Measurements from ENCODE around the gene ISLR.

Gene ISLR

GRCh38 chr15:74178326-74179100 is 5.0 kb downstream of the ISLR start:
- no peak for TF ChIP-seq CTCF (IDR thresholded peaks at IDR 0.05)

GRCh38 chr15:74179101-74179841 is 5.8 kb downstream of the ISLR start:
- TF ChIP-seq CTCF (IDR thresholded peaks at IDR 0.05): no peak

- no peak for TF ChIP-seq CTCF (IDR thresholded peaks at IDR 0.05)
Measured at GRCh38 chr15:74179983-74180880, 6.7 kb downstream of the ISLR start.

- no peak for TF ChIP-seq CTCF (IDR thresholded peaks at IDR 0.05)
Measured at GRCh38 chr15:74180881-74181602, 7.5 kb downstream of the ISLR start.

GRCh38 chr15:74182131-74182530 is 8.6 kb downstream of the ISLR start:
- no peak for TF ChIP-seq CTCF (IDR thresholded peaks at IDR 0.05)

- no peak for TF ChIP-seq CTCF (IDR thresholded peaks at IDR 0.05)
Measured at GRCh38 chr15:74184582-74185091, 11.1 kb downstream of the ISLR start.

Measured in LNCAP (cell line).